Measurements from ENCODE around the gene NUDT3. TPM values are rescaled to one million over a fixed set of nuclear protein-coding genes. Genes with fewer than 3 reads are reported as not detected.
A peak's percentile ranks its signal among the peaks of the same experiment; 100 is the strongest.

NUDT3 gene
- total and polyA plus RNA-seq, 2 experiments from 2014 or later = 8.1 to 11.5 TPM

- in situ Hi-C loops (cut with MboI) = no loop called here
- 77 to 80% methylated on average over 4 of the region's 4 CpGs for WGBS, 2 experiments (ENCODE audit: low coverage in 1 of 2, low lambda C conversion rate in 2 of 2, missing lambda C conversion rate in 2 of 2)
These were observed 73.7 kb downstream of the NUDT3 start for GRCh38 chr6:34318499-34319470.

GRCh38 chr6:34317882-34318498 is 74.5 kb downstream of the NUDT3 start:
- in situ Hi-C loops (cut with MboI) = no loop called here
- H3K4me1 ChIP-seq (ENCODE audit: insufficient read depth) = no peaks in the 10 kb centered on the region
- no peak overlapping the region for H2AFZ ChIP-seq
- peaks cover 3% of the 10 kb centered on the region; the same call in 1 of the 2 replicates for H4K20me1 ChIP-seq (ENCODE audit: insufficient read depth)
- no peak overlapping the region for H3K4me3 ChIP-seq
- H3K9ac ChIP-seq = no peak overlapping the region
- no peaks in the 10 kb centered on the region for H3K9me2 ChIP-seq (ENCODE audit: insufficient read depth)
- H3K4me2 ChIP-seq (ENCODE audit: unreplicated experiment) = no peak overlapping the region
- H3K36me3 ChIP-seq (ENCODE audit: low read depth) = no peaks in the 10 kb centered on the region
- no peaks in the 10 kb centered on the region for H3F3A ChIP-seq (ENCODE audit: insufficient read depth)
- peak; percentile 38 for DNase-seq
- no peak overlapping the region for H3K27ac ChIP-seq
- H3K79me2 ChIP-seq (ENCODE audit: insufficient read depth) = peaks cover 99% of the 10 kb centered on the region
- no peaks in the 10 kb centered on the region for H3K9me3 ChIP-seq (ENCODE audit: low read depth)
- WGBS, 2 experiments (ENCODE audit: low coverage in 1 of 2, low lambda C conversion rate in 2 of 2, missing lambda C conversion rate in 2 of 2) = 66 to 68% methylated on average over 3 of the region's 3 CpGs
- TF ChIP-seq EZH2 (IDR thresholded peaks at IDR 0.05; ENCODE audit: insufficient read depth, poor library complexity, severe bottlenecking) (no peak), EZH2phosphoT487 (IDR thresholded peaks at IDR 0.05; ENCODE audit: insufficient read depth, low read depth) (no peak)
- H3K27me3 ChIP-seq (replicated peaks; ENCODE audit: insufficient read depth) = no peaks in the 10 kb centered on the region

More at GRCh38 chr6:34318499-34319470, 73.7 kb downstream of the NUDT3 start:
- Histone ChIP-seq H3K4me3 (no peak overlapping the region), H3K27me3 (replicated peaks; ENCODE audit: insufficient read depth) (no peaks in the 10 kb centered on the region), H4K20me1 (ENCODE audit: insufficient read depth) (peaks cover 3% of the 10 kb centered on the region; the same call in 1 of the 2 replicates), H3K79me2 (ENCODE audit: insufficient read depth) (peaks cover 99% of the 10 kb centered on the region), H3F3A (ENCODE audit: insufficient read depth) (no peaks in the 10 kb centered on the region), H3K9me3 (ENCODE audit: low read depth) (no peaks in the 10 kb centered on the region), H3K27ac (no peak overlapping the region), H3K4me1 (ENCODE audit: insufficient read depth) (no peaks in the 10 kb centered on the region), H3K36me3 (ENCODE audit: low read depth) (no peaks in the 10 kb centered on the region), H2AFZ (no peak overlapping the region), H3K9ac (no peak overlapping the region), H3K9me2 (ENCODE audit: insufficient read depth) (no peaks in the 10 kb centered on the region), H3K4me2 (ENCODE audit: unreplicated experiment) (no peak overlapping the region)
- TF ChIP-seq EZH2 (IDR thresholded peaks at IDR 0.05; ENCODE audit: insufficient read depth, poor library complexity, severe bottlenecking) (no peak), EZH2phosphoT487 (IDR thresholded peaks at IDR 0.05; ENCODE audit: insufficient read depth, low read depth) (no peak)
- no peak for DNase-seq

- H3K27ac ChIP-seq = no peak overlapping the region
- H4K20me1 ChIP-seq (ENCODE audit: insufficient read depth) = peaks cover 3% of the 10 kb centered on the region; the same call in 1 of the 2 replicates
- H3K9ac ChIP-seq = no peak overlapping the region
- 100% methylated on average over 1 of the region's 1 CpG for WGBS, 2 experiments (ENCODE audit: low coverage in 1 of 2, low lambda C conversion rate in 2 of 2, missing lambda C conversion rate in 2 of 2)
- H3K79me2 ChIP-seq (ENCODE audit: insufficient read depth) = peaks cover 99% of the 10 kb centered on the region
- no peaks in the 10 kb centered on the region for H3K36me3 ChIP-seq (ENCODE audit: low read depth)
- DNase-seq = no peak
- H3K9me2 ChIP-seq (ENCODE audit: insufficient read depth) = no peaks in the 10 kb centered on the region
- no peaks in the 10 kb centered on the region for H3K4me1 ChIP-seq (ENCODE audit: insufficient read depth)
- TF ChIP-seq EZH2phosphoT487 (IDR thresholded peaks at IDR 0.05; ENCODE audit: insufficient read depth, low read depth) (no peak), EZH2 (IDR thresholded peaks at IDR 0.05; ENCODE audit: insufficient read depth, poor library complexity, severe bottlenecking) (no peak)
- no peaks in the 10 kb centered on the region for H3K27me3 ChIP-seq (replicated peaks; ENCODE audit: insufficient read depth)
- H3F3A ChIP-seq (ENCODE audit: insufficient read depth) = no peaks in the 10 kb centered on the region
- H3K9me3 ChIP-seq (ENCODE audit: low read depth) = no peaks in the 10 kb centered on the region
- no peak overlapping the region for H3K4me2 ChIP-seq (ENCODE audit: unreplicated experiment)
- no peak overlapping the region for H2AFZ ChIP-seq
- no peak overlapping the region for H3K4me3 ChIP-seq
- in situ Hi-C loops (cut with MboI) = no loop called here
These were observed 75.3 kb downstream of the NUDT3 start for GRCh38 chr6:34317172-34317477.

GRCh38 chr6:34316431-34317171 is 75.9 kb downstream of the NUDT3 start:
- Histone ChIP-seq H3K36me3 (ENCODE audit: low read depth) (no peaks in the 10 kb centered on the region), H3K27me3 (replicated peaks; ENCODE audit: insufficient read depth) (no peaks in the 10 kb centered on the region), H4K20me1 (ENCODE audit: insufficient read depth) (peaks cover 3% of the 10 kb centered on the region; the same call in 1 of the 2 replicates), H3K27ac (no peak overlapping the region), H3K4me3 (no peak overlapping the region), H2AFZ (no peak overlapping the region), H3K9me3 (ENCODE audit: low read depth) (no peaks in the 10 kb centered on the region), H3K4me1 (ENCODE audit: insufficient read depth) (no peaks in the 10 kb centered on the region), H3K9ac (no peak overlapping the region), H3K9me2 (ENCODE audit: insufficient read depth) (no peaks in the 10 kb centered on the region), H3K4me2 (ENCODE audit: unreplicated experiment) (no peak overlapping the region), H3F3A (ENCODE audit: insufficient read depth) (no peaks in the 10 kb centered on the region), H3K79me2 (ENCODE audit: insufficient read depth) (peaks cover 98% of the 10 kb centered on the region)
- 93 to 96% methylated on average over 1 of the region's 1 CpG for WGBS, 2 experiments (ENCODE audit: low coverage in 1 of 2, low lambda C conversion rate in 2 of 2, missing lambda C conversion rate in 2 of 2)
- in situ Hi-C loops (cut with MboI) = no loop called here
- TF ChIP-seq EZH2 (IDR thresholded peaks at IDR 0.05; ENCODE audit: insufficient read depth, poor library complexity, severe bottlenecking) = no peak
- no peak for TF ChIP-seq EZH2phosphoT487 (IDR thresholded peaks at IDR 0.05; ENCODE audit: insufficient read depth, low read depth)
- DNase-seq = no peak
